Kidney epithelial cell (primary cell): Measurements from ENCODE around the gene RAD51B. TPM values are rescaled to one million over a fixed set of nuclear protein-coding genes. Genes with fewer than 3 reads are reported as not detected.

Experiments used
- DNase-seq: peaks from one replicate; pipeline ENCODE4 v3.0.0-alpha.2; 2010; ENCODE audit warnings: low read depth
- H3K27me3 ChIP-seq: 2 replicates; pipeline ENCODE4 v1.6.0; 2011; ENCODE audit warnings: low read length; ENCODE audit not compliant: control insufficient read depth, insufficient read depth
- H3K36me3 ChIP-seq: 2 replicates; pipeline ENCODE4 v1.5.1; 2011; ENCODE audit warnings: low read length; ENCODE audit not compliant: control insufficient read depth, insufficient read depth
- H3K4me3 ChIP-seq: 2 replicates; pipeline ENCODE4 v1.5.1; 2011; ENCODE audit warnings: low read depth, mild to moderate bottlenecking, control low read depth, low read length
- total RNA-seq: library from RNA; depleted of rRNA; stranded (reverse); fragments of >200 nt; gene quantifications from 2 replicates; pipeline ENCODE4 v1.2.3, GENCODE V29; 2015
- TF ChIP-seq, protein P1 (sequence below): IDR thresholded peaks from 2 replicates; pipeline ENCODE4 v1.5.1; 2011; ENCODE audit warnings: mild to moderate bottlenecking, moderate library complexity, low read length, control low read depth, inconsistent platforms; ENCODE audit not compliant: insufficient read depth, poor library complexity, severe bottlenecking

RAD51B gene
- total RNA-seq, 1 donor from 2014 or later, result 9.5 TPM

DNA sequence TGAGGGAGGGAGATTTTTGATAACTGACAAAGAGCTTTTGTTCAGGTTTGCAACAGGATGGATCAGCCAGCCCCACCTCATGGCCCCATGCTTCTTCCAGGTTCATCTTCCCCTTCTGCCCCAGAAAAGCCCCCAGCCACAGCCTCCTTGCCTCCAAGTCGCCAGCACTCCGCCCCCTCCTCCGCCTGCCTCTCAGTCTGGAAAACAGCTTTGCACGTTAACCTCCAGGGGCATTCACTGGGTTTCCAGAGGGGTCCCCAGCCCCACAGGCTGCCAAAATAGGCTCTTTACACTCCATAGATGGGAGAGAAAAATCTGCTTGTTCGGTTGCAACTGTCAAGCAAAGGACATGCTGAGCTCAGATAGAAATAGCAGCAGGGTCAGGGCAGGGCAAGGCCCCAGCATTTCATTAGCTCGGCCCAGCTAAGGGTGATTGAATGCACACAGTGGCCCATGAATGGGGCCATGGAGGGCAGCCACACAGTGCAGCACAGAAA lies 719.7 kb downstream of the RAD51B start:
- Histone ChIP-seq H3K4me3 (no peak overlapping the region), H3K27me3 (no peaks in the 10 kb centered on the region), H3K36me3 (no peaks in the 10 kb centered on the region)
- TF ChIP-seq, protein P1, sequence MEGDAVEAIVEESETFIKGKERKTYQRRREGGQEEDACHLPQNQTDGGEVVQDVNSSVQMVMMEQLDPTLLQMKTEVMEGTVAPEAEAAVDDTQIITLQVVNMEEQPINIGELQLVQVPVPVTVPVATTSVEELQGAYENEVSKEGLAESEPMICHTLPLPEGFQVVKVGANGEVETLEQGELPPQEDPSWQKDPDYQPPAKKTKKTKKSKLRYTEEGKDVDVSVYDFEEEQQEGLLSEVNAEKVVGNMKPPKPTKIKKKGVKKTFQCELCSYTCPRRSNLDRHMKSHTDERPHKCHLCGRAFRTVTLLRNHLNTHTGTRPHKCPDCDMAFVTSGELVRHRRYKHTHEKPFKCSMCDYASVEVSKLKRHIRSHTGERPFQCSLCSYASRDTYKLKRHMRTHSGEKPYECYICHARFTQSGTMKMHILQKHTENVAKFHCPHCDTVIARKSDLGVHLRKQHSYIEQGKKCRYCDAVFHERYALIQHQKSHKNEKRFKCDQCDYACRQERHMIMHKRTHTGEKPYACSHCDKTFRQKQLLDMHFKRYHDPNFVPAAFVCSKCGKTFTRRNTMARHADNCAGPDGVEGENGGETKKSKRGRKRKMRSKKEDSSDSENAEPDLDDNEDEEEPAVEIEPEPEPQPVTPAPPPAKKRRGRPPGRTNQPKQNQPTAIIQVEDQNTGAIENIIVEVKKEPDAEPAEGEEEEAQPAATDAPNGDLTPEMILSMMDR, result no peak
- no peak for DNase-seq

DNA sequence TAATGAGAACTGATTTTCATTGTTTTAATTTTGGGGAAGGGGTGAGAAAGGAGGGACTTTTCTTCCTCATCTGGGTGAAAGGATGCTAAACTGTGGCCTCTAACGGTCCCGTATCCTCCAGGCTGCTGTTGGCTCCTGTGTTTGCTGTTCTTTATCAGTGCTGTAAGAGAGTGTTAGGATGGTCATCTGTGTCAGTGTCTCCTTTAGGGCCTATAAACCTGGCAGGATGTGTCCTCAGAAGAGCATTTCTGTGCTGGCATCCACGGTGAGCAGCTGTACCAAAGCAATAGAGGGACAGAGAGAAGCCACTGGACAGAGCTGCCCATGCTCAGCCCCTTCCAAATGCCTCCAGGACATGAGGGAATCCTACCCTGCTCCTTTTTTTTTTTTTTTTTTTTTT lies 720.2 kb downstream of the RAD51B start:
- TF ChIP-seq, protein P1, result no peak
- no peaks in the 10 kb centered on the region for H3K27me3 ChIP-seq
- no peaks in the 10 kb centered on the region for H3K36me3 ChIP-seq
- H3K4me3 ChIP-seq, result no peak overlapping the region
- DNase-seq, result no peak

DNA sequence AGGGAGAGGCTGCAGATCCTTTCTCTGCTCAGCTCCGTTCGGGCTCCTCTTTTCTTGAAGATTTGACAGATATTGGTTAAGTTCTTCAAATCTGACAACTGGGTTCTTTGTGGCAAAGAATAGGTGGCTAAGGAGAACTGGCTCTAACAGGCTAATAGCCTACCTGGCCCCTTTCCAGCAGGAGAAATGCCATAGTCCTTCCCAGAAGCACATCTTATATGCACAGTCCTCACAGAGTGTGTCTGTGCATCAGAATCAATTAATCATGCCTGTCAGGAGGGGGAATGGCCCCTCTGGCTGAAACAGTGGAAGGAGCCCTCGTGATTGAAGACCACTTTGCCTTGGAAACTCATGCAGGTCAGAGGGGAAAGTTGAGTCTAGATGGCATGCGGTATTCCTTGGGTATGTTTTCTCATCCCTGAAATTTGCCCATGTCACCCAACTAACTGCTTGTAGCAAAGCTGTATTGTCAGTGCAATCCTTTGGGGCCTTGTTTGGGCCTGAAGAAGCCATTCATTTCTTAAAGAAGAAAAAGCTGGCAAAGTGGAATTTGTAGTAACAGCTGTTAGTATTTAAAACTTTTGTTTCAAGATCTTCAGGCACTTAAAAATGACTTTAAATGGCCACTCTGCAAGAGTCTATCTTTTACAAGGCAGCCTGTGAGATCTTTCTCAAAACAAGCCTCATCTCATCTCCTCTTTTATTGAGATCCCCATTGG lies 721.8 kb downstream of the RAD51B start:
- DNase-seq, result no peak
- no peaks in the 10 kb centered on the region for H3K36me3 ChIP-seq
- no peaks in the 10 kb centered on the region for H3K27me3 ChIP-seq
- no peak overlapping the region for H3K4me3 ChIP-seq
- TF ChIP-seq, protein P1, result no peak

DNA sequence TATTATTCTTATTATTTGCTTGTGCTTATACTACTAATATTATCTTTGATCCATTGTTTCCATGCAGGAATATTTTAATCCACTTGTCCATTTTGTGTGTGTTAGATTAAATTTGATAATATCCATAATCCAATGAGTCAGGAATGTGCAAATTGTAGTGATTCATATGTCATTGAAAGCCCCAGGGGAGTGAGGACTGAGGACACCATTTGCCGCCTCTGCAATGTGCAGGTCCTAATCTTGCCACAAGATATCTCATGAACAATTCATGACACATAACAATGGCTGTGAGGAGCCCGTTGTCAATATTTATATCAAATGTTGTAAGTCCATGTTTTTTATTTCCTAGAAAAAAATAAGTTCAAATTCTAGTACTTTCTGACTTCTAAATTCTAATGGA lies 722.8 kb downstream of the RAD51B start:
- no peak for DNase-seq
- Histone ChIP-seq H3K4me3 (no peak overlapping the region), H3K27me3 (no peaks in the 10 kb centered on the region), H3K36me3 (no peaks in the 10 kb centered on the region)
- TF ChIP-seq, protein P1, result no peak

DNA sequence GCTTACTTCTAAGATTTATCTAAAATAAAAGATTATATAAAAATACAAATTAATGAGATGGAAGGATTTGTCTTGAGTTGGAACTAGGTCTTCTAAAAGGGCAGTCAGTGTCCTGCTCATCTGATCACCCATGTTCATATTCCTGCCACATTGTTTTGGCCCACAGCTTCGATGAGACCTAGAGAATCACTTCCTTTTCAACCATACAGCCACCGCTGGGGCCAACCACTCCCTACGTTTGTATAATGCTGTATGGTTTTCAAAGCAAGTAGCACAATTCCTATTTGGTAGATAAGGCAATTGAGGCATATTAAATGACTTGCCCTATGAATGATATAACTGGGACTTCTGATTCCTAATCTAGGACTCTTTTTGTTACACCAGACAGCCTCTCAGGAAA lies 723.9 kb downstream of the RAD51B start:
- no peak for DNase-seq
- Histone ChIP-seq H3K36me3 (no peaks in the 10 kb centered on the region), H3K4me3 (no peak overlapping the region), H3K27me3 (no peaks in the 10 kb centered on the region)
- TF ChIP-seq, protein P1, result no peak

DNA sequence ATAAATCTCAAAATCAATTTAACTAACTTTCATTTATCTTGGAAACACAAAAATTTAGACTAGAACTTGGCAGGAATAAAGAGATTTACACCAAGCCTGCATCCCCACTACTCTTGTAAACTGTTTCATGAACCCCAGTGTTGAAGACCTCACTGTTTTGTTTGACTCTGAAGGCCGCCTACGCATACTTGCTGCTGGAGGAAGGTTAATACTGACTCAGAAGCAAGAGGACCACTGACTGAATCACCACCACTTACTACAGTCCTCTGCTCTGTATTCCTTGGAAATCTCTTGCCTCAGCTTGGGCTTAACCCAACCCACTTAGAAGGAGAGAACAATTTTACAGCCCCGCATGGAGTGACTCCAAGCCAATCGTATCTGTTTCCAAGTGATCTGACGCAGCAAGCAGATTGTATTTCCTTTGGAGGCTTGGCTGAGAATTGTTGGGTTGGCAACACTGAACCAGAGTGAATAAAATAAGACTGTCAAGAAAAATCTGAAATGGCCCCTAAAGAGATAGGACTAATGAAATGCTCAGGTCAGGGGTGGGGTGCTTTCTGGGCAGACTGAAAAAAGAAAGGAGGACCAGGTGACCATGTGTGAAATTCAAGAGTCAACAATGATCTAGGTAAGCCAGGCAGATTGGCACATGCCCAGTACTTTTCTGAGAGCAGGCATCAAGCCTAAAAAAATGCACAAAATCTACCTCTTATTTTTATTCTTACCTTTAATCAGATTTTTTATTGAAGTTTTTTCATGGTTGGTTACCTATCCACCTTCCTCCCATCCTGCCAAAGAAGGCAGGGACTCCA lies 724.7 kb downstream of the RAD51B start:
- Histone ChIP-seq H3K36me3 (no peaks in the 10 kb centered on the region), H3K27me3 (no peaks in the 10 kb centered on the region), H3K4me3 (no peak overlapping the region)
- TF ChIP-seq, protein P1, result no peak
- DNase-seq, result no peak
